Aorta (tissue), 5 donors: Measurements from ENCODE around the gene TRMT44. TPM values are rescaled to one million over a fixed set of nuclear protein-coding genes. Genes with fewer than 3 reads are reported as not detected.
A peak's percentile ranks its signal among the peaks of the same experiment; 100 is the strongest.

Experiments
- ATAC-seq: fragments of 200-7000 bp; cut with Tn5 transposase; one replicate; pipeline ENCODE4 v1.9.1; 2022; ENCODE audit warnings: moderate library complexity; ENCODE audit not compliant: low FRiP score
- DNase-seq, 2 donors: peaks; one replicate each; pipeline ENCODE4 v3.0.0-alpha.2; 2020
- H3K27ac ChIP-seq, 2 donors: one replicate each; pipeline ENCODE4 v1.5.1; 2013; ENCODE audit warnings: low read length in 2 of 2, mild to moderate bottlenecking in 2 of 2, moderate library complexity in 2 of 2, control low read depth in 1 of 2, inconsistent platforms in 1 of 2, low read depth in 1 of 2
- H3K27me3 ChIP-seq, 2 donors: one replicate each; pipeline ENCODE4 v1.6.1; 2013; ENCODE audit warnings: control low read depth in 1 of 2, low read length in 1 of 2, mild to moderate bottlenecking in 1 of 2, moderate library complexity in 1 of 2; ENCODE audit not compliant: insufficient read depth in 2 of 2, control insufficient read depth in 1 of 2
- H3K36me3 ChIP-seq, 2 donors: one replicate each; pipeline ENCODE4 v1.6.1; 2013; ENCODE audit warnings: control low read depth in 1 of 2, low read length in 1 of 2, mild to moderate bottlenecking in 1 of 2; ENCODE audit not compliant: insufficient read depth in 2 of 2, control insufficient read depth in 1 of 2
- H3K4me1 ChIP-seq, 2 donors: one replicate each; pipeline ENCODE4 v1.6.1; 2013; ENCODE audit warnings: low read length in 2 of 2, control low read depth in 1 of 2, mild to moderate bottlenecking in 1 of 2, moderate library complexity in 1 of 2; ENCODE audit not compliant: insufficient read depth in 2 of 2, control insufficient read depth in 1 of 2
- H3K4me3 ChIP-seq, 2 donors: one replicate each; pipeline ENCODE4 v1.5.1; 2013; ENCODE audit warnings: low read length in 2 of 2, control low read depth in 1 of 2, mild to moderate bottlenecking in 1 of 2
- H3K9me3 ChIP-seq: one replicate; pipeline ENCODE4 v1.6.1; 2013; ENCODE audit warnings: mild to moderate bottlenecking, low read length; ENCODE audit not compliant: control insufficient read depth
- WGBS, 2 donors: extraction: QIAGEN DNeasy Blood & Tissue Kit; methylation state at CpG; one replicate each; pipeline ENCODE4 v1.1.7; 2013; 5-methylcytosine and 5-hydroxymethylcytosine counted together
- intact Hi-C, 2 donors: fragments of 100-400 bp; cut with DNase I; formaldehyde crosslinking; loops; one replicate each; pipeline versions ENCODE4 v1.14.2 to v1.15.0; 2022
- polyA plus RNA-seq, 2 donors: library from polyadenylated mRNA; stranded (reverse); fragments of 200-250 nt; gene quantifications; one replicate each; pipeline ENCODE4 v1.2.3, GENCODE V29; 2013
- total RNA-seq, 2 donors: library from RNA; stranded (reverse); fragmentation: NEBNext Ultra II Directional; extraction: Animal tissue kit (Norgen Biotek cat#: 25700); gene quantifications; one replicate each; pipeline ENCODE4 v1.2.1, GENCODE V29; 2021
- donor health status: healthy with polysubstance abuse.
- donor health status: Bipolar disorder and iron deficiency.
- donor health status: DM: no; HTN: no; CAD: no.
- donor health status: DM: no; HTN: no; CAD: no.
- donor health status: DM: yes; HTN: yes; CAD: no.

TRMT44 gene
- total and polyA plus RNA-seq, 4 donors: 6.1 to 23.1 (median 14.2) TPM

- Histone ChIP-seq H3K9me3 (no peaks in the 10 kb centered on the region), H3K36me3 (peaks cover 0 to 9% of the 10 kb centered on the region in 2 donors), H3K4me3 (no peak overlapping the region), H3K4me1 (no peaks in the 10 kb centered on the region), H3K27me3 (no peaks in the 10 kb centered on the region), H3K27ac (no peak overlapping the region)
- DNase-seq (peak in 1 of 2 donors; percentile 74), ATAC-seq (no peak)
- intact Hi-C loops: loop anchor here in 1 of 2 donors (5.0 kb wide), 1 partner anchor 81 kb away; no protein-coding TSS in a partner anchor
- WGBS, 2 donors: 80 to 84% methylated on average over 31 of the region's 31 CpGs
Measured at GRCh38 chr4:8465615-8466611, 25.3 kb downstream of the TRMT44 start.

GRCh38 chr4:8467016-8467415, 26.4 kb downstream of the TRMT44 start:
- Histone ChIP-seq H3K9me3 (no peaks in the 10 kb centered on the region), H3K27ac (no peak overlapping the region), H3K36me3 (peaks cover 0 to 9% of the 10 kb centered on the region in 2 donors), H3K4me3 (no peak overlapping the region), H3K4me1 (no peaks in the 10 kb centered on the region), H3K27me3 (no peaks in the 10 kb centered on the region)
- DNase-seq (no peak), ATAC-seq (no peak)
- 94 to 95% methylated on average over 18 of the region's 18 CpGs for WGBS, 2 donors
- intact Hi-C loops: loop anchor here in 1 of 2 donors (5.0 kb wide), 1 partner anchor 80 kb away; no protein-coding TSS in a partner anchor

- WGBS, 2 donors: 41 to 44% methylated on average over 21 of the region's 21 CpGs
- ATAC-seq (peak; percentile 69), DNase-seq (peak; percentile 76 to 87)
- intact Hi-C loops: loop anchor here (1.0 to 5.0 kb wide), 3 partner anchors 78 to 126 kb away; no protein-coding TSS in a partner anchor
- Histone ChIP-seq H3K27me3 (no peaks in the 10 kb centered on the region), H3K9me3 (no peaks in the 10 kb centered on the region), H3K4me3 (no peak overlapping the region), H3K36me3 (peaks cover 0 to 7% of the 10 kb centered on the region in 2 donors), H3K27ac (no peak overlapping the region), H3K4me1 (no peaks in the 10 kb centered on the region)
Measured at GRCh38 chr4:8468746-8469535, 28.4 kb downstream of the TRMT44 start.

GRCh38 chr4:8469550-8469949, 29.0 kb downstream of the TRMT44 start:
- H3K27me3 ChIP-seq: no peaks in the 10 kb centered on the region
- H3K4me3 ChIP-seq: no peak overlapping the region
- no peaks in the 10 kb centered on the region for H3K4me1 ChIP-seq
- DNase-seq: no peak
- no peak overlapping the region for H3K27ac ChIP-seq
- no peaks in the 10 kb centered on the region for H3K9me3 ChIP-seq
- H3K36me3 ChIP-seq: peaks cover 0 to 7% of the 10 kb centered on the region in 2 donors
- intact Hi-C loops: loop anchor here (2.0 to 5.0 kb wide), 2 partner anchors 78 to 125 kb away; no protein-coding TSS in a partner anchor
- 88 to 95% methylated on average over 14 of the region's 14 CpGs for WGBS, 2 donors
- no peak for ATAC-seq

GRCh38 chr4:8470451-8471024, 30.0 kb downstream of the TRMT44 start:
- ATAC-seq: no peak
- Histone ChIP-seq H3K27me3 (no peaks in the 10 kb centered on the region), H3K27ac (no peak overlapping the region), H3K4me3 (no peak overlapping the region), H3K36me3 (peaks cover 0 to 5% of the 10 kb centered on the region in 2 donors), H3K9me3 (no peaks in the 10 kb centered on the region), H3K4me1 (no peaks in the 10 kb centered on the region)
- intact Hi-C loops: no loop called here
- no peak for DNase-seq
- WGBS, 2 donors: 85 to 88% methylated on average over 14 of the region's 14 CpGs

DNA sequence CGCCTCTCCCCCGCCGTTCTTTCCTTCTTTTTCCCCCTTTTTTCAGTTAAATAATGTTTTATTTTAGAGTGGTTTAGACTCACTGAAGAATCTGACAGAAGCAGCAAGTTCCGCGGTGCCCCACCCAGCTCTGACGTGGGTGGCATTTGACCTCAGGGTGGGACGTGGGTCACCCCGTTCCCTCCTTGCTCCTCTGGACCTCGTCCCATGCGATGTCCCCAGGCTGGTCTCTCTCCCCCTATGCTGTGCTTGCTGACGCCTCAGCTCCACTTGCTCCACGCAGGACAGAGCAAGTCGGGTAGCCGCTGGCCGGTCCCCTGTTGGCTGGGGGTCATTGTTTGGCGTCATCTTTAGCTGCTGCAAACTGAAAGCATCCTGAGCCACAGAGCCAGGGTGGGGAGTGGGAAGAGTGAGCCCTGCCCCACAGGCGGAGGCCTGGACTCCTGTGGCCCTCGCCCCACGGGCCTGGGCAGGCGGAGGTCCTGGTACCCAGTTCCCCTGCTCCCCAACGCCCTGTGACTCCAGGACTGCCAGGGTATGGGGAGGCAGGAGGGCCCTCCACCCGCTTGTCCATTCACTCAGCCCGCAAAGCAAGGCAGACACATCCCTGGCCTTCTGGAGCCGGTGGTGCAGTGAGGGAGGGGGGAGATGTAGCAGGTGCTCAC, 30.8 kb downstream of the TRMT44 start:
- H3K4me1 ChIP-seq: no peaks in the 10 kb centered on the region
- H3K4me3 ChIP-seq: no peak overlapping the region
- ATAC-seq: no peak
- DNase-seq: no peak
- intact Hi-C loops: no loop called here
- H3K27ac ChIP-seq: no peak overlapping the region
- peaks cover 0 to under 1% of the 10 kb centered on the region in 2 donors for H3K36me3 ChIP-seq
- WGBS, 2 donors: 87 to 90% methylated on average over 24 of the region's 24 CpGs
- H3K27me3 ChIP-seq: no peaks in the 10 kb centered on the region
- H3K9me3 ChIP-seq: no peaks in the 10 kb centered on the region

- ATAC-seq (no peak), DNase-seq (no peak)
- Histone ChIP-seq H3K4me3 (no peak overlapping the region), H3K27me3 (no peaks in the 10 kb centered on the region), H3K27ac (peak overlapping the region in 1 of 2 donors; percentile 61), H3K36me3 (no peaks in the 10 kb centered on the region), H3K4me1 (no peaks in the 10 kb centered on the region), H3K9me3 (no peaks in the 10 kb centered on the region)
- WGBS, 2 donors: 67 to 71% methylated on average over 8 of the region's 8 CpGs
- intact Hi-C loops: loop anchor here in 1 of 2 donors (2.0 kb wide), 1 partner anchor 33 kb away; no protein-coding TSS in a partner anchor
Measured at GRCh38 chr4:8472158-8472688, 31.6 kb downstream of the TRMT44 start.
